Transverse colon (tissue), 4 donors: ENCODE results near the gene LGR6. TPM values are rescaled to one million over a fixed set of nuclear protein-coding genes. Genes with fewer than 3 reads are reported as not detected.

ENCODE experiments used
- DNase-seq: peaks from one replicate; pipeline ENCODE4 v3.0.0-alpha.2; 2019
- H3K27ac ChIP-seq, 4 donors: fragments of 200-600 bp; sonication (generic); 2 replicates each; pipeline ENCODE4 v1.5.1; 2016 to 2018; ENCODE audit warnings: inconsistent platforms in 4 of 4
- H3K27me3 ChIP-seq: fragments of 200-600 bp; sonication (generic); 2 replicates; pipeline ENCODE4 v1.5.1; 2017; ENCODE audit warnings: inconsistent platforms
- H3K36me3 ChIP-seq, 4 donors: fragments of 200-600 bp; sonication (generic); 2 replicates each; pipeline ENCODE4 v1.5.1; 2017 to 2019; ENCODE audit warnings: inconsistent platforms in 4 of 4
- H3K4me1 ChIP-seq, 4 donors: fragments of 200-600 bp; sonication (generic); 2 replicates each; pipeline ENCODE4 v1.5.1; 2017 to 2020; ENCODE audit warnings: inconsistent platforms in 4 of 4
- H3K4me3 ChIP-seq, 4 donors: fragments of 200-600 bp; sonication (generic); 1 replicate in 1 of 4; 2 replicates in 3 of 4; pipeline versions ENCODE4 v1.5.1 to v1.6.1; 2017 to 2019; ENCODE audit warnings: inconsistent platforms in 4 of 4
- H3K9me3 ChIP-seq, 2 donors: fragments of 200-600 bp; sonication (generic); 2 replicates each; pipeline ENCODE4 v1.5.1; 2017 to 2019; ENCODE audit warnings: inconsistent platforms in 2 of 2
- EP300 ChIP-seq: sonication (generic); formaldehyde crosslinking; IDR thresholded peaks from one replicate; pipeline ENCODE4 v1.6.1; 2017; ENCODE audit warnings: antibody characterized with exemption, low read depth
- POLR2A ChIP-seq: fragments of 450-650 bp; IDR thresholded peaks from one replicate; pipeline ENCODE4 v1.6.1; 2016; ENCODE audit warnings: antibody characterized with exemption, mild to moderate bottlenecking, moderate library complexity
- POLR2AphosphoS5 ChIP-seq, 3 donors: sonication (generic); formaldehyde crosslinking; IDR thresholded peaks; one replicate each; pipeline ENCODE4 v1.6.1; 2016; ENCODE audit warnings: antibody characterized with exemption in 3 of 3
- WGBS, 2 donors: methylation state at CpG; one replicate each; pipeline ENCODE4 v1.1.5; 2018; ENCODE audit warnings: low coverage in 1 of 2; 5-methylcytosine and 5-hydroxymethylcytosine counted together
- in situ Hi-C, 4 donors: fragments of 200-750 bp; cut with MboI; loops; one replicate each; pipeline versions ENCODE4 v1.15.0 to v1.15.1; 2017; ENCODE audit warnings: low sequenced_read_pairs in 3 of 4, low pct_ligation_motif_present in 1 of 4, low pct_unique_long_range_greater_than_20kb in 1 of 4
- intact Hi-C: fragments of 100-400 bp; cut with DNase I; formaldehyde crosslinking; loops from one replicate; pipeline ENCODE4 v1.15.1; 2023; ENCODE audit warnings: low total_unique reads
- total RNA-seq, 4 donors: library from RNA; depleted of rRNA; stranded (reverse); fragments of >200 nt; gene quantifications; one replicate each; pipeline ENCODE4 v1.1.0, GENCODE V29; 2016
- TF ChIP-seq, protein P1 (sequence below), 5 experiments: fragments of 200-600 bp in 3 of 5; fragments of 450-650 bp in 2 of 5; sonication (generic) in 3 of 5; IDR thresholded peaks; 1 replicate in 2 of 5; 2 replicates in 3 of 5; pipeline ENCODE4 v1.5.1; 2016 to 2017; ENCODE audit warnings: antibody characterized with exemption in 5 of 5, inconsistent platforms in 3 of 5, mild to moderate bottlenecking in 2 of 5, moderate library complexity in 1 of 5

The LGR6 gene
- total RNA-seq, 4 donors from 2014 or later: 0.41 to 1.6 TPM; not detected in 2

- no peak overlapping the region for H3K27ac ChIP-seq
- H3K9me3 ChIP-seq: no peaks in the 10 kb centered on the region
- H3K4me1 ChIP-seq: peaks cover 0 to 3% (median 0%) of the 10 kb centered on the region in 4 donors
- intact Hi-C loops (no loop called here), in situ Hi-C loops (no loop called here)
- TF ChIP-seq, protein P1, sequence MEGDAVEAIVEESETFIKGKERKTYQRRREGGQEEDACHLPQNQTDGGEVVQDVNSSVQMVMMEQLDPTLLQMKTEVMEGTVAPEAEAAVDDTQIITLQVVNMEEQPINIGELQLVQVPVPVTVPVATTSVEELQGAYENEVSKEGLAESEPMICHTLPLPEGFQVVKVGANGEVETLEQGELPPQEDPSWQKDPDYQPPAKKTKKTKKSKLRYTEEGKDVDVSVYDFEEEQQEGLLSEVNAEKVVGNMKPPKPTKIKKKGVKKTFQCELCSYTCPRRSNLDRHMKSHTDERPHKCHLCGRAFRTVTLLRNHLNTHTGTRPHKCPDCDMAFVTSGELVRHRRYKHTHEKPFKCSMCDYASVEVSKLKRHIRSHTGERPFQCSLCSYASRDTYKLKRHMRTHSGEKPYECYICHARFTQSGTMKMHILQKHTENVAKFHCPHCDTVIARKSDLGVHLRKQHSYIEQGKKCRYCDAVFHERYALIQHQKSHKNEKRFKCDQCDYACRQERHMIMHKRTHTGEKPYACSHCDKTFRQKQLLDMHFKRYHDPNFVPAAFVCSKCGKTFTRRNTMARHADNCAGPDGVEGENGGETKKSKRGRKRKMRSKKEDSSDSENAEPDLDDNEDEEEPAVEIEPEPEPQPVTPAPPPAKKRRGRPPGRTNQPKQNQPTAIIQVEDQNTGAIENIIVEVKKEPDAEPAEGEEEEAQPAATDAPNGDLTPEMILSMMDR (IDR thresholded peaks at IDR 0.05): no peak
- TF ChIP-seq POLR2A (no peak), EP300 (no peak), POLR2AphosphoS5 (IDR thresholded peaks at IDR 0.05) (no peak)
- no peak overlapping the region for H3K4me3 ChIP-seq
- H3K27me3 ChIP-seq: no peaks in the 10 kb centered on the region
- H3K36me3 ChIP-seq: no peaks in the 10 kb centered on the region
- no peak for DNase-seq
- 57% methylated on average over 10 of the region's 18 CpGs; no CpG with 5 or more reads in 1 of the 2 donors for WGBS, 2 donors
These were observed 25.7 kb upstream of the LGR6 start for GRCh38 chr1:202167708-202168415.

DNA sequence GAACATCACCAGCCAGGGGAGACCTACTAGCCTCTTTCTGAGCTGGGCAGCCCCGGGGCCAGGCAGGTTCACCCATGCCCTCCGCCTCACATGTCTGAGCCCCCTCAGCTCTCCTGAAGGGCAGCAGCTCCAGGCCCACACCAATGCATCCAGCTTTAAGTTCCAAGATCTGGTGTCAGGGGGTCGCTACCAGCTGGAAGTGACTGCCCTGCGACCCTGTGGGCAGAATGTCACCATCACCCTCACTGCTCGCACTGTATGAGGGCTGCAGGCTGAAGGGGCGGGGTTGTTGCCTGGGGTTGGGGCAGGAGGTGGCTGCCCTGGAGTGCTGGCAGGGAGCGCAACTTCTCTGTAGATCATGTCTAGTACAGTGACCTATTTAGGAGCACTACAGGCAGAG lies 24.7 kb upstream of the LGR6 start:
- no peaks in the 10 kb centered on the region for H3K27me3 ChIP-seq
- in situ Hi-C loops (no loop called here), intact Hi-C loops (no loop called here)
- TF ChIP-seq EP300: no peak
- TF ChIP-seq POLR2A: no peak
- TF ChIP-seq, protein P1 (IDR thresholded peaks at IDR 0.05): no peak
- TF ChIP-seq POLR2AphosphoS5 (IDR thresholded peaks at IDR 0.05): no peak
- H3K4me1 ChIP-seq: peaks cover 0 to 3% (median 0%) of the 10 kb centered on the region in 4 donors
- no peak for DNase-seq
- 90% methylated on average over 7 of the region's 7 CpGs; no CpG with 5 or more reads in 1 of the 2 donors for WGBS, 2 donors
- H3K27ac ChIP-seq: no peak overlapping the region
- no peaks in the 10 kb centered on the region for H3K36me3 ChIP-seq
- no peak overlapping the region for H3K4me3 ChIP-seq
- no peaks in the 10 kb centered on the region for H3K9me3 ChIP-seq

- Histone ChIP-seq H3K4me3 (no peak overlapping the region), H3K9me3 (no peaks in the 10 kb centered on the region), H3K27me3 (no peaks in the 10 kb centered on the region), H3K36me3 (no peaks in the 10 kb centered on the region), H3K27ac (no peak overlapping the region), H3K4me1 (no peaks in the 10 kb centered on the region)
- no peak for DNase-seq
- 72% methylated on average over 6 of the region's 6 CpGs; no CpG with 5 or more reads in 1 of the 2 donors for WGBS, 2 donors
- TF ChIP-seq POLR2A: no peak
- TF ChIP-seq, protein P1 (IDR thresholded peaks at IDR 0.05): no peak
- no peak for TF ChIP-seq EP300
- no peak for TF ChIP-seq POLR2AphosphoS5 (IDR thresholded peaks at IDR 0.05)
- intact Hi-C loops (no loop called here), in situ Hi-C loops (no loop called here)
These were observed 22.9 kb upstream of the LGR6 start for GRCh38 chr1:202170726-202171125.

DNA sequence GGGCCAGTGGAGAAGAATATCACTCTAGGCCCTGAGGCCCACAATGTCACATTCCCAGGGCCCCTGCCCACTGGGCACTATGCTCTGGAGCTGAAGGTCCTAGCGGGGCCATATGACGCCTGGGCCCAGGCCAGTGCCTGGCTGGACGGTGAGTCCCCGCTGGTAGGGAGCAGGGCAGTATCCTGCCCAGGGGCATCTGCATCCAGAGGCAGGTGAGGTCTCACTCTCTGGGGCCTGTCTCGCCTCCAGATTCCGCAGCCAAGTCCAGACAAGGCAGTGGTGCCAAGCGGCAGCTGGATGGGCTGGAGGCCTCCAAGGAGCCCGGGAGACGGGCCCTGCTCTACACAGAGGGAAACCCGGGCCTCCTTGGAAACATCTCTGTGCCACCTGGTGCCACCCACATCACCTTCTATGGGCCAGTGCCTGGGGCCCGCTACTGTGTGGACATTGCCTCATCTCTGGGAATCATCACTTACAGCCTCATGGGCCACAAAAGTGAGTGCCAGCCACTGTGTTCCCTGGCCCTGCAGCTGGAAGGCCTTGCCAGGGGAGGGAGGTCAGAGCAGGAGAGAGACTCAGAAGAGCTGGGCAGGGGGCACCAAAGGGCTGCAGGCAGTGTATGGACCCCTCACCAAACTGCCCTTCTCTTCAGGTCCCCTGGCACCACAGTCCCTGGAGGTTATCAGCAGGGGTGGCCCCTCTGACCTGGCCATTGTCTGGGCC lies 22.1 kb upstream of the LGR6 start:
- no peak overlapping the region for H3K27ac ChIP-seq
- no peak overlapping the region for H3K4me3 ChIP-seq
- no peak for DNase-seq
- H3K4me1 ChIP-seq: no peaks in the 10 kb centered on the region
- intact Hi-C loops (no loop called here), in situ Hi-C loops (no loop called here)
- WGBS, 2 donors: 96% methylated on average over 10 of the region's 11 CpGs; no CpG with 5 or more reads in 1 of the 2 donors
- H3K36me3 ChIP-seq: no peaks in the 10 kb centered on the region
- H3K27me3 ChIP-seq: no peaks in the 10 kb centered on the region
- no peaks in the 10 kb centered on the region for H3K9me3 ChIP-seq
- TF ChIP-seq, protein P1 (IDR thresholded peaks at IDR 0.05): no peak
- TF ChIP-seq EP300 (no peak), POLR2AphosphoS5 (IDR thresholded peaks at IDR 0.05) (no peak), POLR2A (no peak)
